HG03442 (cell line): ENCODE results near the gene SSR1.

ENCODE experiments used
- ATAC-seq: cut with Tn5 transposase; IDR thresholded peaks from one replicate; pipeline ENCODE4 v1.9.1; 2021; ENCODE audit warnings: mild to moderate bottlenecking, moderate library complexity; ENCODE audit not compliant: unreplicated experiment

Gene SSR1

GRCh38 chr6:7260291-7261031 is 52.5 kb downstream of the SSR1 start:
- peak; percentile 6 for ATAC-seq

GRCh38 chr6:7258231-7258763 is 54.7 kb downstream of the SSR1 start:
- no peak for ATAC-seq

- no peak for ATAC-seq
These were observed 55.3 kb downstream of the SSR1 start for GRCh38 chr6:7257521-7258230.

GRCh38 chr6:7256785-7257184 is 56.2 kb downstream of the SSR1 start:
- no peak for ATAC-seq

- ATAC-seq, result no peak
These were observed 57.1 kb downstream of the SSR1 start for GRCh38 chr6:7255918-7256317.

GRCh38 chr6:7254980-7255835 is 57.8 kb downstream of the SSR1 start:
- ATAC-seq, result no peak

- ATAC-seq, result no peak
These were observed 60.6 kb downstream of the SSR1 start for GRCh38 chr6:7252390-7252789.

- no peak for ATAC-seq
These were observed 61.2 kb downstream of the SSR1 start for GRCh38 chr6:7251646-7252260.

- no peak for ATAC-seq
These were observed 62.2 kb downstream of the SSR1 start for GRCh38 chr6:7250812-7251211.

- no peak for ATAC-seq
These were observed 62.9 kb downstream of the SSR1 start for GRCh38 chr6:7249946-7250643.

GRCh38 chr6:7249391-7249790 is 63.6 kb downstream of the SSR1 start:
- no peak for ATAC-seq

GRCh38 chr6:7247828-7248227 is 65.2 kb downstream of the SSR1 start:
- ATAC-seq, result no peak

GRCh38 chr6:7247179-7247456 is 65.9 kb downstream of the SSR1 start:
- no peak for ATAC-seq

GRCh38 chr6:7246401-7247178 is 66.4 kb downstream of the SSR1 start:
- no peak for ATAC-seq

GRCh38 chr6:7245668-7246393 is 67.2 kb downstream of the SSR1 start:
- no peak for ATAC-seq

GRCh38 chr6:7243179-7243981 is 69.6 kb downstream of the SSR1 start:
- peak; percentile 32 for ATAC-seq

- ATAC-seq, result no peak
These were observed 70.2 kb downstream of the SSR1 start for GRCh38 chr6:7242835-7243178.
